ENCODE measurements around the gene KRTAP5-1. TPM values are rescaled to one million over a fixed set of nuclear protein-coding genes. Genes with fewer than 3 reads are reported as not detected.
"Not testable (repeated sequence)": the region's sequence is repeated elsewhere in the genome, so short reads cannot be mapped to it uniquely, and the experiment has no call there.

The KRTAP5-1 gene
- total RNA-seq, 4 donors from 2014 or later = not detected

DNA sequence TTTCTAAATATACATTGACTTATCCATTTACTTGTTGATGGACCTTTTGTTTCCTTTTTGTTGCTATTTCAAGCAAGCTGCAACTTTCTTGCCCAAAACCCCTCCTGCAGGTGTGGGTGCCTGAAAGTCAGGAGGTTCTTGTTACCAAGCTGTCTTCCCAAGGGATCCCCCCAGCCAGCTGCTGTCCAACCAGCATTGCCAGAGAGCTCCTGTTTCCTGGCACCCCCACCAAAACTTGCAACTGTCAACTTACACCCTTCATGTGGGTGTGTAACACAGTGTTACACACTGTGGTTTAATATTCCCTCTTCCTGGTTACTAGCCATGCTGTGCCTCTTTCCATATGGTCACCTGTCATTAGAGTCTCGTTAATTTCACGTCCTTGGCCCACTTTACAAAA, 1.6 kb upstream of the KRTAP5-1 start:
- DNase-seq (ENCODE audit: low spot score) (no peak), ATAC-seq (ENCODE audit: low FRiP score) (no peak)
- no peak for TF ChIP-seq CTCF (IDR thresholded peaks at IDR 0.05)

- ATAC-seq (ENCODE audit: low FRiP score); DNase-seq (ENCODE audit: low spot score): not testable (repeated sequence)
These were observed 2.2 kb downstream of the KRTAP5-1 start for GRCh38 chr11:1582909-1583308.

GRCh38 chr11:1581976-1582375, 3.1 kb downstream of the KRTAP5-1 start:
- DNase-seq (ENCODE audit: low spot score) (no peak), ATAC-seq (ENCODE audit: low FRiP score) (no peak)
- no peak for TF ChIP-seq CTCF (IDR thresholded peaks at IDR 0.05)

- DNase-seq (ENCODE audit: low spot score) (no peak), ATAC-seq (ENCODE audit: low FRiP score) (no peak)
- no peak for TF ChIP-seq CTCF (IDR thresholded peaks at IDR 0.05)
These were observed 8.3 kb downstream of the KRTAP5-1 start for GRCh38 chr11:1576825-1577224.

- not testable (repeated sequence) for DNase-seq (ENCODE audit: low spot score); ATAC-seq (ENCODE audit: low FRiP score)
These were observed 9.3 kb downstream of the KRTAP5-1 start for GRCh38 chr11:1575756-1576155.

GRCh38 chr11:1574933-1575242, 10.2 kb downstream of the KRTAP5-1 start:
- no peak for TF ChIP-seq CTCF (IDR thresholded peaks at IDR 0.05)
- ATAC-seq (ENCODE audit: low FRiP score) (no peak), DNase-seq (ENCODE audit: low spot score) (no peak)

GRCh38 chr11:1574238-1574932, 10.7 kb downstream of the KRTAP5-1 start:
- ATAC-seq (ENCODE audit: low FRiP score) (no peak), DNase-seq (ENCODE audit: low spot score) (no peak)
- TF ChIP-seq CTCF (IDR thresholded peaks at IDR 0.05) = peak in 2 of 3 donors; percentile 52 to 79

DNA sequence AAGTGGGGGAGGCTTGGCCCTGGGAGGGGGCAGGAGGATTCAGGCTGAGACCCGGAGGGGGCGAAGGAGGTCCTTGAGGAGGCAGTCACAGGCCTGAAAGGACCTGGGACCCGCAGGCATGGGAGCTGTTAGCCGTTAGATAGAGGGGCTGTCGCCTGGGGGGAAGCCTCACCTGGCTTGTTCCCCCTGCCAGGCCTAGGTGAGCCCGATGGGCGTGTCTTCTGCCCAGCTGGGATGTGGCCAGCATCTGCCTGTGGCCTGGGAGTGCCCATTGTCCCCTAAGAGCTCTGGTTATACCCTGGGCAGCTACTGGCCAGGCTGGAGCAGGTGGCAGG, 11.2 kb downstream of the KRTAP5-1 start:
- no peak for TF ChIP-seq CTCF (IDR thresholded peaks at IDR 0.05)
- DNase-seq (ENCODE audit: low spot score) (no peak), ATAC-seq (ENCODE audit: low FRiP score) (no peak)

All from omental fat pad (tissue), 4 donors.